Measurements from ENCODE around the gene NVL. TPM values are rescaled to one million over a fixed set of nuclear protein-coding genes. Genes with fewer than 3 reads are reported as not detected.

Gene NVL
- total RNA-seq, 1 donor from 2014 or later, result 10.3 TPM

GRCh38 chr1:224368409-224368808 lies 38.4 kb upstream of the NVL start:
- peaks cover 14% of the 10 kb centered on the region for H3K4me1 ChIP-seq
- H3K9me3 ChIP-seq (replicated peaks), result no peaks in the 10 kb centered on the region
- TF ChIP-seq, protein P1, sequence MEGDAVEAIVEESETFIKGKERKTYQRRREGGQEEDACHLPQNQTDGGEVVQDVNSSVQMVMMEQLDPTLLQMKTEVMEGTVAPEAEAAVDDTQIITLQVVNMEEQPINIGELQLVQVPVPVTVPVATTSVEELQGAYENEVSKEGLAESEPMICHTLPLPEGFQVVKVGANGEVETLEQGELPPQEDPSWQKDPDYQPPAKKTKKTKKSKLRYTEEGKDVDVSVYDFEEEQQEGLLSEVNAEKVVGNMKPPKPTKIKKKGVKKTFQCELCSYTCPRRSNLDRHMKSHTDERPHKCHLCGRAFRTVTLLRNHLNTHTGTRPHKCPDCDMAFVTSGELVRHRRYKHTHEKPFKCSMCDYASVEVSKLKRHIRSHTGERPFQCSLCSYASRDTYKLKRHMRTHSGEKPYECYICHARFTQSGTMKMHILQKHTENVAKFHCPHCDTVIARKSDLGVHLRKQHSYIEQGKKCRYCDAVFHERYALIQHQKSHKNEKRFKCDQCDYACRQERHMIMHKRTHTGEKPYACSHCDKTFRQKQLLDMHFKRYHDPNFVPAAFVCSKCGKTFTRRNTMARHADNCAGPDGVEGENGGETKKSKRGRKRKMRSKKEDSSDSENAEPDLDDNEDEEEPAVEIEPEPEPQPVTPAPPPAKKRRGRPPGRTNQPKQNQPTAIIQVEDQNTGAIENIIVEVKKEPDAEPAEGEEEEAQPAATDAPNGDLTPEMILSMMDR (IDR thresholded peaks at IDR 0.05; ENCODE audit: borderline replicate concordance), result no peak
- H3K27ac ChIP-seq (replicated peaks), result no peak overlapping the region
- H3K36me3 ChIP-seq, result peaks cover 77% of the 10 kb centered on the region
- no peak for DNase-seq
- no peak overlapping the region for H3K4me3 ChIP-seq
- intact Hi-C loops (cut with micrococcal nuclease), result no loop called here
- H3K27me3 ChIP-seq (ENCODE audit: low read depth), result no peaks in the 10 kb centered on the region

GRCh38 chr1:224359207-224359606 lies 29.2 kb upstream of the NVL start:
- TF ChIP-seq, protein P1 (IDR thresholded peaks at IDR 0.05; ENCODE audit: borderline replicate concordance), result no peak
- Histone ChIP-seq H3K9me3 (replicated peaks) (no peaks in the 10 kb centered on the region), H3K4me3 (no peak overlapping the region), H3K27ac (replicated peaks) (no peak overlapping the region), H3K4me1 (peaks cover 29% of the 10 kb centered on the region), H3K27me3 (ENCODE audit: low read depth) (no peaks in the 10 kb centered on the region), H3K36me3 (no peaks in the 10 kb centered on the region)
- no peak for DNase-seq
- intact Hi-C loops (cut with micrococcal nuclease), result no loop called here

DNA sequence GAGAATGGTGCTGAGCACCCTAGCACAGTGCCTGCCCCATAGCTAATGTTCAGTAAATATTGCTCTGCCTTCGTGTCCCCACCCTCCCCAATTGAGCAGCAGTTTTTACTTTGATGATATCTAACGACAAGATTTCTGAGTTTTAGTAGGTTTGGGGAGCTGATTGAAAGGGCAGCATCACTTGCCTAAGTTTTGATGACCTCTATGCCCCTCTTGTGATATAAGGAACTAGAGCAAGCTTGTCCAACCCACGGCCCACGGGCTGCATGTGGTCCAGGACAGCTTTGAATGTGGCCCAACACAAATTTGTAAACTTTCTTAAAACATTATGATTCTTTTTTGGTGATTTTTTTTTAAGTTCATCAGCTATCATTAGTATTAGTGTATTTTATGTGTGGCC lies 28.3 kb upstream of the NVL start:
- no peaks in the 10 kb centered on the region for H3K9me3 ChIP-seq (replicated peaks)
- no peaks in the 10 kb centered on the region for H3K27me3 ChIP-seq (ENCODE audit: low read depth)
- TF ChIP-seq, protein P1 (IDR thresholded peaks at IDR 0.05; ENCODE audit: borderline replicate concordance), result no peak
- H3K4me3 ChIP-seq, result peak overlapping the region; percentile 88
- H3K4me1 ChIP-seq, result peaks cover 29% of the 10 kb centered on the region
- intact Hi-C loops (cut with micrococcal nuclease), result no loop called here
- no peaks in the 10 kb centered on the region for H3K36me3 ChIP-seq
- peak overlapping the region; percentile 86 for H3K27ac ChIP-seq (replicated peaks)
- no peak for DNase-seq

DNA sequence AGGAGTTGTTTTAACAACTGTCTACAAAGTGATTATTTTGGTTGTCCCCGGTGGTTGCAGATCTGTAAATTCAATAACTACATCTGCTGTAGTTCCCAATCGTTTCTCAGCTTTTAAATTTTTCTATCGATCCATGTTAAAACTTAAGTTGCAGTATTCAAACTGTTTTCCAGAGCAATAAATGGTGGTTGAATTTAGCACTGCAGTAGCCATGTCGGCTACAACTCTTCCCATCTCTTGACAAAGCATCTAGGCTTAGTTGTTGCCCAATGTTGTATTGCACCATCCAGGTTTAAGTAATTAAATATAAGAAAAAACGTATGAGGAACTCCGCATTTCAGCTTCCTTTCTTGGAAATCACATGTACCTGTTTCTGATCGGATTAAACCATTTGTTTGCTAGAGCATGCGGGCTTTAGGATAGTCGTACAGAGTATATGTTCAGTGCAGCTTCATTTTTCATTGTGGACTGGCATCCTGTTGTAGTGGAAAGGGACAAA lies 27.7 kb upstream of the NVL start:
- no peaks in the 10 kb centered on the region for H3K9me3 ChIP-seq (replicated peaks)
- peak overlapping the region; percentile 88 for H3K4me3 ChIP-seq
- peak overlapping the region; percentile 86 for H3K27ac ChIP-seq (replicated peaks)
- intact Hi-C loops (cut with micrococcal nuclease), result no loop called here
- TF ChIP-seq, protein P1 (IDR thresholded peaks at IDR 0.05; ENCODE audit: borderline replicate concordance), result no peak
- H3K27me3 ChIP-seq (ENCODE audit: low read depth), result no peaks in the 10 kb centered on the region
- DNase-seq, result no peak
- H3K36me3 ChIP-seq, result no peaks in the 10 kb centered on the region
- H3K4me1 ChIP-seq, result peaks cover 29% of the 10 kb centered on the region

DNA sequence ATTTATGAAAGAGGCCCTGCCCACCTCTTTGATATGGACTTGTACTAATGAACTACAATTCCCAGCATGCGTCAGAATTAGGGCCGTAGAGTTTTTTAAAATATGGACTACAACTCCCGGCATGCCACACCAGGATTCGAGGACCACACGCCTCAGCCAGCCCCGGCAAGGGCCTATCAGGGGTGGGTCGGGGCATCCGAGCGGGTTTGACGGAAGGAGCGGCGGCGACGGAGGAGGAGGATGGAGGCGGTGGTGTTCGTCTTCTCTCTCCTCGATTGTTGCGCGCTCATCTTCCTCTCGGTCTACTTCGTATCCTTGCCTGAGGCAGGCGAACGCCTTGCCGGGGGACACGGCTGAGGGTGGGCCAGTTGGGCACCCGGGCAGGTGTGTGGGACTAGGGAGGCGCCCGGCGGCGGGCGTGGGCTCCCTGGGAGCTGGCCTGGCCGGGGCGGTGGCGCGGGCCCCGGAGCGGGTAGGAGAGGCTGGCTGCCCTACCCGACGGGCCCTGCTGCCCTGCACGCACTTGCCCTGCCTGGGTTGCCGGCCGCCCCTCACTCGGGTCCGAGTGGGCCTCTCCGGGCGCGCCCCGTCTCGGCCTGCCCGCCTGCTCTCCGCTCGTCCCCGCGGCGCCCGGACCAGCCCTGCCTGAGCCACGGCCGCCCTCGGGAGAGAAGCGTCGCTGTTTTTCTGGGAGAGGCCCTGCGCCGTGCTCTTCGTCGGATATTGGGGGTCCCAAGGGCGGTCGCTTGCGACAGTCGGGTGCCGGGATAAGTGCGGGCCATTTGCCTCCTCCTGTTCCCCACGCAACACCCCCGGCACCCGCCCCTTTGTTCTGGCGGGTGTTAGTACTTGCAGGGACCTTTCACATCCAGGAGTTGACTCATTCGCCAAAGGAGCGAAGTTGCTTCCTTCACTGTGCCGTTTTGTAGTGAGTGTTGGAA lies 27.0 kb upstream of the NVL start, which contains the start of gene CNIH4:
Gene CNIH4, plus strand, starts transcription at position 195 of the 941 bp plus-strand sequence. Its CDS starts 46 bp downstream, at position 241.
- peak; percentile 88 for DNase-seq
- Histone ChIP-seq H3K4me1 (peaks cover 29% of the 10 kb centered on the region), H3K9me3 (replicated peaks) (no peaks in the 10 kb centered on the region), H3K4me3 (peak within 1 kb of the TSS; percentile 88), H3K27ac (replicated peaks) (peak within 1 kb of the TSS; percentile 86), H3K36me3 (no peaks in the 10 kb centered on the region), H3K27me3 (ENCODE audit: low read depth) (no peaks in the 10 kb centered on the region)
- intact Hi-C loops (cut with micrococcal nuclease), result no loop called here
- TF ChIP-seq, protein P1 (IDR thresholded peaks at IDR 0.05; ENCODE audit: borderline replicate concordance), result no peak
